Suprapubic skin (tissue), 4 donors: Measurements from ENCODE around the gene PRIMPOL.

Experiments
- CTCF ChIP-seq, 2 donors: fragments of 200-600 bp in 1 of 2; fragments of 450-650 bp in 1 of 2; sonication (generic) in 1 of 2; IDR thresholded peaks; one replicate each; pipeline ENCODE4 v1.5.1; 2016 to 2019; ENCODE audit warnings: antibody characterized with exemption in 2 of 2, mild to moderate bottlenecking in 1 of 2, moderate library complexity in 1 of 2
- EP300 ChIP-seq: sonication (generic); formaldehyde crosslinking; IDR thresholded peaks from one replicate; pipeline ENCODE4 v1.6.1; 2017; ENCODE audit warnings: antibody characterized with exemption
- POLR2A ChIP-seq, 2 donors: fragments of 450-650 bp; IDR thresholded peaks; one replicate each; pipeline ENCODE4 v1.6.1; 2017; ENCODE audit warnings: antibody characterized with exemption in 2 of 2, mild to moderate bottlenecking in 2 of 2, moderate library complexity in 2 of 2
- POLR2AphosphoS5 ChIP-seq, 3 donors: sonication (generic); formaldehyde crosslinking; IDR thresholded peaks; one replicate each; pipeline ENCODE4 v1.6.1; 2017; ENCODE audit warnings: antibody characterized with exemption in 3 of 3

GRCh38 chr4:184702114-184702513, 52.6 kb downstream of the PRIMPOL start:
- TF ChIP-seq POLR2A (IDR thresholded peaks at IDR 0.05) = no peak
- TF ChIP-seq CTCF (IDR thresholded peaks at IDR 0.05) = no peak
- no peak for TF ChIP-seq POLR2AphosphoS5 (IDR thresholded peaks at IDR 0.05)
- no peak for TF ChIP-seq EP300
